ENCODE results near the gene GOLGB1.

GRCh38 chr3:121737644-121738043 lies 11.9 kb downstream of the GOLGB1 start:
- TF ChIP-seq, protein P1, sequence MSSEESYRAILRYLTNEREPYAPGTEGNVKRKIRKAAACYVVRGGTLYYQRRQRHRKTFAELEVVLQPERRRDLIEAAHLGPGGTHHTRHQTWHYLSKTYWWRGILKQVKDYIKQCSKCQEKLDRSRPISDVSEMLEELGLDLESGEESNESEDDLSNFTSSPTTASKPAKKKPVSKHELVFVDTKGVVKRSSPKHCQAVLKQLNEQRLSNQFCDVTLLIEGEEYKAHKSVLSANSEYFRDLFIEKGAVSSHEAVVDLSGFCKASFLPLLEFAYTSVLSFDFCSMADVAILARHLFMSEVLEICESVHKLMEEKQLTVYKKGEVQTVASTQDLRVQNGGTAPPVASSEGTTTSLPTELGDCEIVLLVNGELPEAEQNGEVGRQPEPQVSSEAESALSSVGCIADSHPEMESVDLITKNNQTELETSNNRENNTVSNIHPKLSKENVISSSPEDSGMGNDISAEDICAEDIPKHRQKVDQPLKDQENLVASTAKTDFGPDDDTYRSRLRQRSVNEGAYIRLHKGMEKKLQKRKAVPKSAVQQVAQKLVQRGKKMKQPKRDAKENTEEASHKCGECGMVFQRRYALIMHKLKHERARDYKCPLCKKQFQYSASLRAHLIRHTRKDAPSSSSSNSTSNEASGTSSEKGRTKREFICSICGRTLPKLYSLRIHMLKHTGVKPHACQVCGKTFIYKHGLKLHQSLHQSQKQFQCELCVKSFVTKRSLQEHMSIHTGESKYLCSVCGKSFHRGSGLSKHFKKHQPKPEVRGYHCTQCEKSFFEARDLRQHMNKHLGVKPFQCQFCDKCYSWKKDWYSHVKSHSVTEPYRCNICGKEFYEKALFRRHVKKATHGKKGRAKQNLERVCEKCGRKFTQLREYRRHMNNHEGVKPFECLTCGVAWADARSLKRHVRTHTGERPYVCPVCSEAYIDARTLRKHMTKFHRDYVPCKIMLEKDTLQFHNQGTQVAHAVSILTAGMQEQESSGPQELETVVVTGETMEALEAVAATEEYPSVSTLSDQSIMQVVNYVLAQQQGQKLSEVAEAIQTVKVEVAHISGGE (CRISPR knock-in tag; IDR thresholded peaks at IDR 0.05) = no peak
- TF ChIP-seq ELK1 (IDR thresholded peaks at IDR 0.05; ENCODE audit: low read depth, low read length) (no peak), CEBPB (IDR thresholded peaks at IDR 0.05; ENCODE audit: borderline replicate concordance in 1 of 2, low read depth in 2 of 2, low read length in 2 of 2) (no peak), POLR2AphosphoS5 (IDR thresholded peaks at IDR 0.05; ENCODE audit: low read length) (no peak), BRCA1 (IDR thresholded peaks at IDR 0.05; ENCODE audit: low read depth, low read length) (no peak)
- TF ChIP-seq, protein P2, sequence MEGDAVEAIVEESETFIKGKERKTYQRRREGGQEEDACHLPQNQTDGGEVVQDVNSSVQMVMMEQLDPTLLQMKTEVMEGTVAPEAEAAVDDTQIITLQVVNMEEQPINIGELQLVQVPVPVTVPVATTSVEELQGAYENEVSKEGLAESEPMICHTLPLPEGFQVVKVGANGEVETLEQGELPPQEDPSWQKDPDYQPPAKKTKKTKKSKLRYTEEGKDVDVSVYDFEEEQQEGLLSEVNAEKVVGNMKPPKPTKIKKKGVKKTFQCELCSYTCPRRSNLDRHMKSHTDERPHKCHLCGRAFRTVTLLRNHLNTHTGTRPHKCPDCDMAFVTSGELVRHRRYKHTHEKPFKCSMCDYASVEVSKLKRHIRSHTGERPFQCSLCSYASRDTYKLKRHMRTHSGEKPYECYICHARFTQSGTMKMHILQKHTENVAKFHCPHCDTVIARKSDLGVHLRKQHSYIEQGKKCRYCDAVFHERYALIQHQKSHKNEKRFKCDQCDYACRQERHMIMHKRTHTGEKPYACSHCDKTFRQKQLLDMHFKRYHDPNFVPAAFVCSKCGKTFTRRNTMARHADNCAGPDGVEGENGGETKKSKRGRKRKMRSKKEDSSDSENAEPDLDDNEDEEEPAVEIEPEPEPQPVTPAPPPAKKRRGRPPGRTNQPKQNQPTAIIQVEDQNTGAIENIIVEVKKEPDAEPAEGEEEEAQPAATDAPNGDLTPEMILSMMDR (IDR thresholded peaks at IDR 0.05 in 2 of 3, conservative IDR thresholded peaks at IDR 0.05 in 1 of 3; ENCODE audit: control insufficient read depth in 2 of 3, extremely low read depth in 1 of 3, insufficient read depth in 1 of 3, low read depth in 3 of 3, low read length in 3 of 3) = no peak

Measured in GM12878 (cell line).